HG02943 (cell line): ENCODE measurements around the gene RBMX2.
"Not testable (repeated sequence)": the region's sequence is repeated elsewhere in the genome, so short reads cannot be mapped to it uniquely, and the experiment has no call there.

Source experiments
- ATAC-seq: cut with Tn5 transposase; IDR thresholded peaks from one replicate; pipeline ENCODE4 v1.9.1; 2021; ENCODE audit warnings: mild to moderate bottlenecking, low read depth, moderate library complexity; ENCODE audit not compliant: unreplicated experiment

The RBMX2 gene

GRCh38 chrX:130401415-130402207 lies at the start of gene RBMX2:
RBMX2 (plus strand) TSS chrX:130401987; CDS start chrX:130402033, 46 bp downstream.
- peak; percentile 84 for ATAC-seq

- not testable (repeated sequence) for ATAC-seq
These were observed 49.7 kb upstream of the RBMX2 start for GRCh38 chrX:130352050-130352449.

GRCh38 chrX:130376077-130376476 lies 25.7 kb upstream of the RBMX2 start:
- ATAC-seq = no peak

- ATAC-seq = no peak
These were observed 23.6 kb upstream of the RBMX2 start for GRCh38 chrX:130378024-130378669.

GRCh38 chrX:130385520-130385919 lies 16.3 kb upstream of the RBMX2 start, which contains the start of gene GPR119:
GPR119 (minus strand) TSS chrX:130385674; CDS start chrX:130385447, 227 bp downstream.
- ATAC-seq = no peak

- no peak for ATAC-seq
These were observed 15.4 kb upstream of the RBMX2 start for GRCh38 chrX:130386408-130386808.

GRCh38 chrX:130393451-130394074 lies 8.2 kb upstream of the RBMX2 start:
- ATAC-seq = no peak

GRCh38 chrX:130395341-130395740 lies 6.4 kb upstream of the RBMX2 start:
- no peak for ATAC-seq

GRCh38 chrX:130402208-130402684 lies 459 bp downstream of the RBMX2 start:
- ATAC-seq = peak; percentile 8

GRCh38 chrX:130413415-130413814 lies 11.6 kb downstream of the RBMX2 start:
- ATAC-seq = no peak

- no peak for ATAC-seq
These were observed 13.0 kb downstream of the RBMX2 start for GRCh38 chrX:130414800-130415199.

- ATAC-seq = no peak
These were observed 13.4 kb downstream of the RBMX2 start for GRCh38 chrX:130415201-130415600.

GRCh38 chrX:130416785-130417184 lies 15.0 kb downstream of the RBMX2 start:
- no peak for ATAC-seq

GRCh38 chrX:130418066-130418465 lies 16.3 kb downstream of the RBMX2 start:
- ATAC-seq = no peak

- no peak for ATAC-seq
These were observed 17.0 kb downstream of the RBMX2 start for GRCh38 chrX:130418740-130419139.

- ATAC-seq = no peak
These were observed 17.5 kb downstream of the RBMX2 start for GRCh38 chrX:130419263-130419662.

- ATAC-seq = no peak
These were observed 24.7 kb downstream of the RBMX2 start for GRCh38 chrX:130426531-130426930.

- not testable (repeated sequence) for ATAC-seq
These were observed 27.4 kb downstream of the RBMX2 start for GRCh38 chrX:130429236-130429635.

GRCh38 chrX:130435937-130436336 lies 34.1 kb downstream of the RBMX2 start:
- no peak for ATAC-seq

- not testable (repeated sequence) for ATAC-seq
These were observed 36.2 kb downstream of the RBMX2 start for GRCh38 chrX:130437996-130438395.

- no peak for ATAC-seq
These were observed 42.1 kb downstream of the RBMX2 start for GRCh38 chrX:130443875-130444274.
